HG03457 (cell line): ENCODE data around the gene ZNF436.
A peak's percentile ranks its signal among the peaks of the same experiment; 100 is the strongest.

ENCODE experiments used
- ATAC-seq: cut with Tn5 transposase; IDR thresholded peaks from one replicate; pipeline ENCODE4 v1.9.1; 2021; ENCODE audit warnings: moderate number of reproducible peaks; ENCODE audit not compliant: unreplicated experiment

Gene ZNF436

GRCh38 chr1:23367791-23368561, 1.7 kb downstream of the ZNF436 start:
- peak; percentile 84 for ATAC-seq

GRCh38 chr1:23367451-23367790, 2.2 kb downstream of the ZNF436 start:
- no peak for ATAC-seq

- no peak for ATAC-seq
These were observed 3.0 kb downstream of the ZNF436 start for GRCh38 chr1:23366598-23366997.

GRCh38 chr1:23366146-23366545, 3.5 kb downstream of the ZNF436 start:
- ATAC-seq, result no peak

GRCh38 chr1:23362218-23362713, 7.4 kb downstream of the ZNF436 start:
- ATAC-seq, result no peak

- no peak for ATAC-seq
These were observed 11.2 kb downstream of the ZNF436 start for GRCh38 chr1:23358310-23358875.

- no peak for ATAC-seq
These were observed 12.3 kb downstream of the ZNF436 start for GRCh38 chr1:23357138-23357908.

GRCh38 chr1:23356471-23357137, 13.0 kb downstream of the ZNF436 start:
- no peak for ATAC-seq

- no peak for ATAC-seq
These were observed 15.4 kb downstream of the ZNF436 start for GRCh38 chr1:23354245-23354644.

- no peak for ATAC-seq
These were observed 17.4 kb downstream of the ZNF436 start for GRCh38 chr1:23352096-23352695.

GRCh38 chr1:23345920-23346319, 23.7 kb downstream of the ZNF436 start:
- ATAC-seq, result no peak

- ATAC-seq, result no peak
These were observed 24.6 kb downstream of the ZNF436 start for GRCh38 chr1:23344987-23345472.

- ATAC-seq, result peak; percentile 89
These were observed 25.3 kb downstream of the ZNF436 start, which contains the start of gene HNRNPR for GRCh38 chr1:23344111-23344986. HNRNPR (minus strand) TSS chr1:23344284; CDS start chr1:23341008, 3,276 bp downstream.

- no peak for ATAC-seq
These were observed 26.2 kb downstream of the ZNF436 start for GRCh38 chr1:23343221-23344110.

GRCh38 chr1:23341931-23342692, 27.5 kb downstream of the ZNF436 start:
- ATAC-seq, result no peak

- no peak for ATAC-seq
These were observed 30.0 kb downstream of the ZNF436 start for GRCh38 chr1:23339632-23340031.

GRCh38 chr1:23337869-23338268, 31.8 kb downstream of the ZNF436 start:
- ATAC-seq, result no peak

GRCh38 chr1:23331713-23332112, 37.9 kb downstream of the ZNF436 start:
- no peak for ATAC-seq
